Fibroblast of lung (primary cell): ENCODE data around the gene INSYN2B. TPM values are rescaled to one million over a fixed set of nuclear protein-coding genes. Genes with fewer than 3 reads are reported as not detected.

Source experiments
- DNase-seq, 2 donors: peaks; one replicate each; pipeline versions ENCODE4 v3.0.0 to v3.0.0-alpha.2; 2010; ENCODE audit warnings: low read depth in 2 of 2
- H2AFZ ChIP-seq: 2 replicates; pipeline ENCODE4 v1.5.1; 2012; ENCODE audit warnings: low read length, control low read depth, inconsistent platforms
- H3K27ac ChIP-seq: 2 replicates; pipeline ENCODE4 v1.5.1; 2011; ENCODE audit warnings: low read length, control low read depth; ENCODE audit not compliant: insufficient read depth
- H3K27me3 ChIP-seq: 2 replicates; pipeline ENCODE4 v1.5.1; 2011; ENCODE audit warnings: mild to moderate bottlenecking, low read length; ENCODE audit not compliant: control insufficient read depth, insufficient read depth
- H3K36me3 ChIP-seq: 2 replicates; pipeline ENCODE4 v1.5.1; 2011; ENCODE audit warnings: low read length; ENCODE audit not compliant: control insufficient read depth, insufficient read depth
- H3K4me1 ChIP-seq: 2 replicates; pipeline ENCODE4 v1.5.1; 2011; ENCODE audit warnings: low read length; ENCODE audit not compliant: control insufficient read depth, insufficient read depth; ENCODE audit errors: extremely low read depth
- H3K4me2 ChIP-seq: 2 replicates; pipeline ENCODE4 v1.5.1; 2011; ENCODE audit warnings: low read length, control low read depth; ENCODE audit not compliant: insufficient read depth; ENCODE audit errors: extremely low read depth
- H3K4me3 ChIP-seq, 4 experiments: fragments of 200-600 bp in 1 of 4; sonication (generic) in 1 of 4; replicated peaks in 1 of 4; 2 replicates each; pipeline ENCODE4 v1.5.1; 2011 to 2016; ENCODE audit warnings: low read length in 4 of 4, low read depth in 3 of 4, mild to moderate bottlenecking in 3 of 4, control low read depth in 2 of 4, inconsistent platforms in 1 of 4, mixed read lengths in 1 of 4; ENCODE audit not compliant: insufficient read depth in 1 of 4; ENCODE audit errors: control extremely low read depth in 1 of 4
- H3K79me2 ChIP-seq: 2 replicates; pipeline ENCODE4 v1.5.1; 2012; ENCODE audit warnings: mild to moderate bottlenecking, low read length, inconsistent platforms; ENCODE audit not compliant: control insufficient read depth, insufficient read depth
- H3K9ac ChIP-seq: 2 replicates; pipeline ENCODE4 v1.5.1; 2011; ENCODE audit warnings: mild to moderate bottlenecking, low read length, control low read depth; ENCODE audit not compliant: insufficient read depth
- H3K9me3 ChIP-seq: 2 replicates; pipeline ENCODE4 v1.5.1; 2012; ENCODE audit warnings: low read depth, low read length; ENCODE audit not compliant: control insufficient read depth, insufficient read depth
- H4K20me1 ChIP-seq: 2 replicates; pipeline ENCODE4 v1.5.1; 2011; ENCODE audit warnings: low read length; ENCODE audit not compliant: control insufficient read depth, insufficient read depth; ENCODE audit errors: extremely low read depth
- CTCF ChIP-seq, 2 donors: IDR thresholded peaks in 1 of 2; conservative IDR thresholded peaks in 1 of 2; 1 replicate in 1 of 2; 2 replicates in 1 of 2; pipeline ENCODE4 v1.5.1; 2011 to 2012; ENCODE audit warnings: low read length in 2 of 2, control low read depth in 1 of 2, inconsistent platforms in 1 of 2, low read depth in 1 of 2, mild to moderate bottlenecking in 1 of 2
- EZH2 ChIP-seq: IDR thresholded peaks from 2 replicates; pipeline ENCODE4 v1.5.1; 2012; ENCODE audit warnings: low read length, control low read depth, mild to moderate bottlenecking; ENCODE audit errors: missing control alignments
- polyA plus RNA-seq, 2 donors: library from polyadenylated mRNA; depleted of rRNA in 1 of 2; stranded (reverse) in 1 of 2; unstranded in 1 of 2; fragments of >200 nt; gene quantifications; 2 replicates each; pipeline ENCODE4 v1.2.1, GENCODE V29; 2011 to 2012; ENCODE audit warnings: missing spikeins in 1 of 2
- total RNA-seq: library from RNA; depleted of rRNA; stranded (reverse); fragments of >200 nt; gene quantifications from 2 replicates; pipeline ENCODE4 v1.2.1, GENCODE V29; 2014

INSYN2B gene
- total and polyA plus RNA-seq, 2 donors (not counting 1 experiment from before 2014, with no cell fraction given): 3.6 to 6.3 TPM

GRCh38 chr5:169832845-169833244, 147.4 kb downstream of the INSYN2B start:
- Histone ChIP-seq H3K27me3 (no peaks in the 10 kb centered on the region), H3K79me2 (no peaks in the 10 kb centered on the region), H2AFZ (no peak overlapping the region), H3K4me1 (no peaks in the 10 kb centered on the region), H3K9me3 (no peaks in the 10 kb centered on the region), H3K36me3 (no peaks in the 10 kb centered on the region), H3K4me2 (no peak overlapping the region), H3K9ac (no peak overlapping the region), H4K20me1 (no peaks in the 10 kb centered on the region), H3K4me3 (no peak overlapping the region), H3K27ac (no peak overlapping the region)
- DNase-seq: no peak
- TF ChIP-seq EZH2 (no peak), CTCF (conservative IDR thresholded peaks at IDR 0.05 in 1 of 2, IDR thresholded peaks at IDR 0.05 in 1 of 2; ENCODE audit: low read depth in 1 of 2, low read length in 2 of 2) (no peak)

- Histone ChIP-seq H3K9ac (no peak overlapping the region), H3K9me3 (no peaks in the 10 kb centered on the region), H4K20me1 (no peaks in the 10 kb centered on the region), H2AFZ (no peak overlapping the region), H3K79me2 (no peaks in the 10 kb centered on the region), H3K27me3 (no peaks in the 10 kb centered on the region), H3K4me1 (no peaks in the 10 kb centered on the region), H3K27ac (no peak overlapping the region), H3K4me2 (no peak overlapping the region), H3K4me3 (no peak overlapping the region), H3K36me3 (no peaks in the 10 kb centered on the region)
- no peak for DNase-seq
- TF ChIP-seq CTCF (conservative IDR thresholded peaks at IDR 0.05 in 1 of 2, IDR thresholded peaks at IDR 0.05 in 1 of 2; ENCODE audit: low read depth in 1 of 2, low read length in 2 of 2) (no peak), EZH2 (no peak)
Observed at GRCh38 chr5:169832304-169832703, 148.0 kb downstream of the INSYN2B start.

GRCh38 chr5:169831331-169831730, 149.0 kb downstream of the INSYN2B start:
- H3K9ac ChIP-seq: no peak overlapping the region
- no peak overlapping the region for H3K4me3 ChIP-seq
- H3K9me3 ChIP-seq: no peaks in the 10 kb centered on the region
- H3K27me3 ChIP-seq: no peaks in the 10 kb centered on the region
- H3K4me1 ChIP-seq: no peaks in the 10 kb centered on the region
- H3K27ac ChIP-seq: no peak overlapping the region
- peak in 1 of 2 donors; percentile 54 for DNase-seq
- TF ChIP-seq CTCF (conservative IDR thresholded peaks at IDR 0.05 in 1 of 2, IDR thresholded peaks at IDR 0.05 in 1 of 2; ENCODE audit: low read depth in 1 of 2, low read length in 2 of 2): no peak
- TF ChIP-seq EZH2: no peak
- no peak overlapping the region for H3K4me2 ChIP-seq
- no peak overlapping the region for H2AFZ ChIP-seq
- no peaks in the 10 kb centered on the region for H3K36me3 ChIP-seq
- H3K79me2 ChIP-seq: no peaks in the 10 kb centered on the region
- H4K20me1 ChIP-seq: no peaks in the 10 kb centered on the region
